HG03135 (cell line): ENCODE measurements around the gene HOXA1.

Experiments
- ATAC-seq: cut with Tn5 transposase; IDR thresholded peaks from one replicate; pipeline ENCODE4 v1.9.1; 2021; ENCODE audit warnings: mild to moderate bottlenecking, moderate library complexity; ENCODE audit not compliant: unreplicated experiment

The HOXA1 gene

DNA sequence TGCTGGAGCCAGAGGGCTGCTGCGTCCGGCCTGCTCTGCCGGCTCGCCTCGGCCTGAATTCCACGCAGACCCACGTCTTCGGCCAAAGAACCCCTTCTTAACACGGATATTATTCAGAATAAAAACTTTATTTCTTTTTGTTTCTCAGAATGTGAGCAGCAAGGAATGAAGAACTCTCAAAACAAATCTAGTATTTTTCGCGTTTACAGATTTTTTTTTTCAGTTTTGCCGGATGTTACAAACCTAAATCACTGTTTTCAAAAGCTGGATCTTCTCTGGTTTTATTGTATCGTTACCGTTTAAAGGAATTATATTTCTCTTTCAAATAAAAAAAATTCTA is 11.1 kb upstream of the HOXA1 start:
- no peak for ATAC-seq

- no peak for ATAC-seq
Measured at GRCh38 chr7:27106181-27106900, 10.5 kb upstream of the HOXA1 start.

- ATAC-seq: no peak
Measured at GRCh38 chr7:27105301-27106031, 9.7 kb upstream of the HOXA1 start.

DNA sequence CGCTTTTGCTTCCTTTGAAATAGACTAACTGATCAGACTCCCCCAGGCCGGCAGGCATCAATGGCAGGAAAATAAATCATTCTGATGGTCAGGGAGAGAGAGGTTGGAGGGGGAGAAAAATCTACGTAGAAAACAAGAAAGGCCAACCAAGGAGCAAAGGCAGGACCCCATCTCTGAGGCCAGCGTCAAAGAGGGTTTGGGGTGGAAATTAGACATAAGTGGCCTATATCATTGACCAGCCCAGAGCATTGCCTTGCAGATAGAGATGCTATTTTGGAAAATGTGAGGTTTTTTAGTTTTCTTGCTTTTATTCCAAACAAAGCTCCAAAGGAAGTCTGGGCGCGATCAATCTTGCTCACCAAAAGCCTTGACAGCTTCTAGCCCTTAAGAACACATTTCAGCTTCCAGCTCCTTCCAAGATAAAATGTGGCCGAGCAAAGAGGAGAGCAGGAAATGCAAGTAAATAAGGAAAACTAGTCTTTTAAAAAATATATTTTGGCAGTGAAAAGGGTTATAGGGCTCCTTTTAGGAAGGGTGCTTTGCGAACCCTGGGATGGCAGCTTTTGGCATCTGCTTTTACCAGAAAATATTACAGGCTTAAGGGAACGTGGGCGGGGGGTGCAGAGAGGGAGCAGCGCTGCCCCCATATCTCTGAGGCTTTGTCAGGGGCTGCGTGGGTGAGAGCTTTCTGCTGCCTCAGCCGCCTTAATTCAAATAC is 8.7 kb upstream of the HOXA1 start:
- ATAC-seq: no peak

DNA sequence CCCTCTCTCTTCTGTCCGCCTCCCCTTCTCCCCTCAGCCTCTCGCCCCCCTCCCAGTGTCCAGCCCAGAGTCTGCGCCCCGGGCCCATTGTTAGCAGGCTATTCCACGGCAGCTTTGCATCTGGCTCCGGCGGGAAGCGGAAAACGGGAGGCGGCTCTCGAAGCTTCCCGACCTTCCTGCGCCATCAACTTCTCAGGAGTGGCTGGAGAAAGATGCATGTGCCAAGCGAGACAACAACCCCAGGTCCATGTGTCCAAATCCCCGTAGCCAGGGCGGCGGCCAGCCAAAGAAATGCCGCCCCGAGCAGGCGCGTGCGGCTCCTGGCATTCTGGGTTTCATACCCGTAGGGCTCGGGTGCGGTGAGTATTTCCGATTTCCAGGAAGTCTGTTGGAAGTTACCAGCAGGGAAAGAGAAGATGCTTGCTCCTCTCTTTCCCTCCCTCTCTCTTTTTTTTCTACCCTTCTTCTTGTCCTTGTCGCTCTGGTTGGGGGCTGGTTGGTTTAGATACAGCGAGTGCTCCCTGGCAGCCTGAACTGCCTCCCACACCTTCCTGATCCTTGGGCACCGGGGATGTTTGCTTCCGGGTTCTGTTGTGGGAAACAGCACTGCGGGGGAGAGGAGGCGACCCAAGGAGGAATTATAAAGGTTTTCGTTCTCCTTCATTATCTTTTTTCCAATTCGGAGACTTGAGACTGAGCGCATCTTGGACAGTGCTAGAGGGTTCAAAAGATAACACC is 7.9 kb upstream of the HOXA1 start:
- ATAC-seq: no peak

DNA sequence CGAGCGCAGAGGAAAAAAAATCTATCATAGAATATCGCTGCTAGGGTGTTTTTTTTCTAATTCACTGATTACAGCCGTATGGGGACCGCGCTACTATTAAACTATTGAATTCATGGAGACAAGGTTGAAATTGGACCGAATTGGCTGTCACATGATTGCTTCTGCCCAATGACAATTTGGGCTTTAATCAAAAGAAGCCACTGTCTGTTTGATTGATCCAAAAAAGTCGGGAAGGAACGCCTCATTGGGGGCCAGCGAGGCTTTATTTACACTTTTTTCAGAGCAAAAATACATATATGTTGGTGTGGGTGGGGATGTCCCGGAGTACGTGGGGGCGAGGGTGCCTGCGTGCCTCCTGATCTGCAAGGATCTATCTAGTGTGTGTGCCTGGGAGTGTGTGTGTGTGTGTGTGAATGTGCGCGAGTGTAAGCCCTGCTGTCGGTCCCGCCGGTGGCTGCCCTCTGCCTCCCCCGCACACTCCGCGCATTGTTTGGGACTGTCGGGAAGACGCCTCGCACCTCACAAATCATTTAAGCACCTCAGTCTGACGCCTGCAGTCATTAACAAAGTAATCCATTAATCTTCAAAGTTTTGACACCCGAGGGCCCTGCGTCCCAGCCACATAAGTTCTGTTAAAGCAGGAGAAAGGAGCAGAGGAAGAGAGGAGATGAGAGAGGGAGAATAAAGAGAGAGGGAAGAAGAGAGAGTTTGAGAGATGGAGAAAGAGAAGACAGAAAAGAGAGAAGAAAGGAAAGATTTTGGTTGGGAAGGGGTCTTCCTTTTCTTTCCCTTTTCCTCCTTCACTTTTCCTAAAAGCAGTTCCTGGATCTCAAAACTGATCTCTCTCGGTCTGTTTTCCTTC is 7.0 kb upstream of the HOXA1 start, which contains the start of gene HOXA2:
TSS of gene HOXA2 (minus strand) at position 103 of the 862 bp plus-strand sequence. CDS start 183 bp downstream, outside the sequence.
- ATAC-seq: no peak

GRCh38 chr7:27101957-27102580 is 6.3 kb upstream of the HOXA1 start:
- ATAC-seq: no peak

GRCh38 chr7:27101171-27101956 is 5.6 kb upstream of the HOXA1 start:
- no peak for ATAC-seq

GRCh38 chr7:27100694-27101170 is 4.9 kb upstream of the HOXA1 start:
- no peak for ATAC-seq

GRCh38 chr7:27099453-27100370 is 3.9 kb upstream of the HOXA1 start:
- no peak for ATAC-seq

DNA sequence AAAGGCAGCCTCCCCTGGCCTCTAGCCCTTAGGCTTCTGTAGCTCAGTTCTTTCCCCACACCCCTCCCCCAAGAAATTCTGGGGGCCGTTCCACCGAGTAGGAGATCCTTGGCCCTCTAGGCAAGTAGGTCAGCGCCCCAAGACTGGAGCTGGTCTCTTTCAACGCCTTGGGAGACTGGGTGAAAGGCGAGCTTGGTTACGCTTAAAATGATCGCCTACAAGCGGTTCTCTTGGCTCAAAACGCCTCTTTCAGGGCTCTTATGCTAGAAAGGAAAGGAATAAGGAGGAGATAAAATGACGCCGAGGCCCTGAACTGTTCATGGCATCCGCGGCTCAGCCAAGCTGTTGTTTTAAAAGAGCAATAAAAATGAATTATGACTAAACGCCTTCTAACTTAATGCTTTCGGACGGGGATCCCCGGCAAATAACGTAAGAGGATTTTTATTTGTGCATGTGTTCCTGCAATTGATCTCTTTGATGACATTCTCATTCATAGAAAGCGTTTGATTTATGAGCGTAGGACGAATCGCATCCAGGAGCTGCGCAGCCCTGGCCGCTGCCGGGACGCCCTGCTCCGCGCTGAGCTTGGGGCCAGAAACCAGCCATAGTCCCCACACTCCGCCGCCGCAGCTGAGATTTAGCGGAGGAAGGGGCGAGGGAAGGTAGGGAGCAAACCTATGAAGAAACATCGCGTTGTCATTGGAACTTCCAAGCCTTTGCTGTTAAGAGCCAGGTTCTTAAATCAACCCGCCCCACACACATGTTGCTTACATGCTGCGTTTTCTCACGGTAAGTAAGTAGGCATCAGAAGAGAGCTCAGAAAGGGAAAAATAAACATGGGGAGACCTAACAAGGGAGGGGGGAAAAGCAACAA is 3.0 kb upstream of the HOXA1 start:
- ATAC-seq: no peak

GRCh38 chr7:27097686-27098577 is 2.1 kb upstream of the HOXA1 start:
- ATAC-seq: no peak

GRCh38 chr7:27096768-27097514 is 1.1 kb upstream of the HOXA1 start:
- no peak for ATAC-seq

- no peak for ATAC-seq
Measured at GRCh38 chr7:27095050-27095896, 527 bp downstream of the HOXA1 start.
